UCSD-AML1 (cell line): ENCODE data around the gene KRTAP5-6.

Source experiments
- DNase-seq: peaks from one replicate; lab custom pipeline; 2025; ENCODE audit not compliant: unreplicated experiment; lab: John Stamatoyannopoulos, UW

KRTAP5-6 gene

GRCh38 chr11:1732418-1733008 lies 35.5 kb downstream of the KRTAP5-6 start:
- no peak for DNase-seq

GRCh38 chr11:1733009-1733715 lies 36.2 kb downstream of the KRTAP5-6 start:
- no peak for DNase-seq

- DNase-seq = no peak
Observed at GRCh38 chr11:1733716-1734640, 37.0 kb downstream of the KRTAP5-6 start.

- DNase-seq = no peak
Observed at GRCh38 chr11:1734641-1735081, 37.7 kb downstream of the KRTAP5-6 start.

GRCh38 chr11:1735271-1735670 lies 38.3 kb downstream of the KRTAP5-6 start:
- DNase-seq = no peak

- no peak for DNase-seq
Observed at GRCh38 chr11:1736447-1736992, 39.5 kb downstream of the KRTAP5-6 start.

GRCh38 chr11:1737080-1737757 lies 40.2 kb downstream of the KRTAP5-6 start:
- DNase-seq = no peak

- DNase-seq = no peak
Observed at GRCh38 chr11:1738380-1738779, 41.4 kb downstream of the KRTAP5-6 start.

GRCh38 chr11:1739576-1739975 lies 42.6 kb downstream of the KRTAP5-6 start:
- no peak for DNase-seq

- no peak for DNase-seq
Observed at GRCh38 chr11:1740786-1741530, 44.0 kb downstream of the KRTAP5-6 start.

GRCh38 chr11:1741741-1742140 lies 44.7 kb downstream of the KRTAP5-6 start:
- DNase-seq = no peak

- no peak for DNase-seq
Observed at GRCh38 chr11:1742371-1742770, 45.4 kb downstream of the KRTAP5-6 start.

GRCh38 chr11:1742869-1743584 lies 46.0 kb downstream of the KRTAP5-6 start:
- DNase-seq = no peak

- no peak for DNase-seq
Observed at GRCh38 chr11:1743585-1744136, 46.7 kb downstream of the KRTAP5-6 start.

GRCh38 chr11:1744137-1744886 lies 47.3 kb downstream of the KRTAP5-6 start:
- DNase-seq = no peak

- no peak for DNase-seq
Observed at GRCh38 chr11:1744891-1745700, 48.1 kb downstream of the KRTAP5-6 start.

- no peak for DNase-seq
Observed at GRCh38 chr11:1745701-1746320, 48.8 kb downstream of the KRTAP5-6 start.
